Measurements from ENCODE around the gene TMTC2.

The TMTC2 gene

DNA sequence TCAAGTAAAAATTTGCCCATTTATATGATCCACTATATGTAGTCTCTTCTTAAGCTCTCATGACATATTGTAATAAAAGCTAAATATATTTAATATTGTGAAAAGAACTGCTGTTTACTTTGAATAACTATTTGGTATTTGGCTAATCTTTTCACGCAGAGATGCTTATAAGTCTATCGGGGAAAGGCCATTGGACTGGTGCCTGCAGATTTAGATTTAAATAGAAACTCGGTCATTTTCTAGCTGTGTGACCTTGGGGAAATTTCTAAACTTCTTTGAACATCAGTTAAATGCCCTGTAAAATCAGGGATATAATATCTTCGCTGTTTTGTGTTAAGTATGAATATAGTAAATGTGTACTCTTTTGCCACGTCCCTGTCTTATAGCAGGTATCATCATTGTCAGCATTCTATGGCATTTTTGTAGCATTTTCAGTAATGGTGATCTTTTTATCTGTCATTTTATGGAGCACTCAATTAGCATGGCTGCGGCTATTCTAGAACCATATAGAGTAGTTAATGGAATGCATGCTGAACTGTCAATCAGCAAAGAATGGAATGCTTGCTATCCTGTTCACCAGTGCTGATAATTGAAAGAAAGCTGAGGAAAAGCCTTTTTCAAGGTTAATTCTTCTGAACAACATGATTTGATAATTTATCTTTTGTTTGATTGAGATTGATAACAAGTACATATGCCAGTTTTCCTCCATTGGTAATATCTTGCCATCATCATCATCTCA lies 181.2 kb downstream of the TMTC2 start:
- Histone ChIP-seq H3K9ac (ENCODE audit: insufficient read length, low read depth) (no peak overlapping the region), H3K4me3 (ENCODE audit: insufficient read length, low read depth) (no peak overlapping the region), H3K4me1 (ENCODE audit: insufficient read depth, insufficient read length) (no peaks in the 10 kb centered on the region), H3K27me3 (ENCODE audit: insufficient read depth, insufficient read length) (no peaks in the 10 kb centered on the region), H3K36me3 (ENCODE audit: insufficient read depth, insufficient read length, low read length) (no peaks in the 10 kb centered on the region), H3K9me3 (ENCODE audit: insufficient read depth, low read length) (no peaks in the 10 kb centered on the region)
- TF ChIP-seq ZNF274 (IDR thresholded peaks at IDR 0.05; ENCODE audit: low read depth, low read length) (no peak), YY1 (IDR thresholded peaks at IDR 0.05; ENCODE audit: insufficient read depth, insufficient read length) (no peak), SUZ12 (IDR thresholded peaks at IDR 0.05; ENCODE audit: extremely low read depth, insufficient read depth, insufficient read length) (no peak)
- DNase-seq (ENCODE audit: low read depth, low spot score), result no peak

- Histone ChIP-seq H3K4me1 (ENCODE audit: insufficient read depth, insufficient read length) (no peaks in the 10 kb centered on the region), H3K4me3 (ENCODE audit: insufficient read length, low read depth) (no peak overlapping the region), H3K9ac (ENCODE audit: insufficient read length, low read depth) (no peak overlapping the region), H3K27me3 (ENCODE audit: insufficient read depth, insufficient read length) (no peaks in the 10 kb centered on the region), H3K36me3 (ENCODE audit: insufficient read depth, insufficient read length, low read length) (no peaks in the 10 kb centered on the region), H3K9me3 (ENCODE audit: insufficient read depth, low read length) (no peaks in the 10 kb centered on the region)
- no peak for DNase-seq (ENCODE audit: low read depth, low spot score)
- TF ChIP-seq SUZ12 (IDR thresholded peaks at IDR 0.05; ENCODE audit: extremely low read depth, insufficient read depth, insufficient read length), result no peak
Measured at GRCh38 chr12:82870771-82871377, 184.2 kb downstream of the TMTC2 start.

DNA sequence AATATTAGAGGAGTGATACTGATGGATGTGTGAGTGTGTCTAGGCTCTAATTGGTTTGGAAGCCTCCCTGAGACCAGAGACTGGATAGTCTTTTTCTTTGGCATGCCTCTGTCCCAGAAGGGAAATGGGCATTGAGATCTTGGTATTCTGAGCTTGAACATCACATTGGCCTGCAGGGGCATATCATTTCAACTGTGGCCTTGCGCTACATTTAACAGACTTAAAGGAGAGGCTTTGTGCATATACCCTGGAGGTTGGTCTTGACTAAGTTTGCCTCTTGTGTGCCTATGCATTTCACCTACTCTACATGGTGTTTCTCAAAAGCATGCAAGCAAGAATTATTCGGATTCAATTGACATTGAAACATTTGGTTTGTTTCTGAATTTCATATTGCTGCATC lies 185.4 kb downstream of the TMTC2 start:
- no peak overlapping the region for H3K4me3 ChIP-seq (ENCODE audit: insufficient read length, low read depth)
- H3K9ac ChIP-seq (ENCODE audit: insufficient read length, low read depth), result no peak overlapping the region
- H3K9me3 ChIP-seq (ENCODE audit: insufficient read depth, low read length), result no peaks in the 10 kb centered on the region
- H3K4me1 ChIP-seq (ENCODE audit: insufficient read depth, insufficient read length), result no peaks in the 10 kb centered on the region
- no peak for DNase-seq (ENCODE audit: low read depth, low spot score)
- no peaks in the 10 kb centered on the region for H3K36me3 ChIP-seq (ENCODE audit: insufficient read depth, insufficient read length, low read length)
- H3K27me3 ChIP-seq (ENCODE audit: insufficient read depth, insufficient read length), result no peaks in the 10 kb centered on the region
- TF ChIP-seq SUZ12 (IDR thresholded peaks at IDR 0.05; ENCODE audit: extremely low read depth, insufficient read depth, insufficient read length) (no peak), ZNF274 (IDR thresholded peaks at IDR 0.05; ENCODE audit: low read depth, low read length) (no peak), YY1 (IDR thresholded peaks at IDR 0.05; ENCODE audit: insufficient read depth, insufficient read length) (no peak)

DNA sequence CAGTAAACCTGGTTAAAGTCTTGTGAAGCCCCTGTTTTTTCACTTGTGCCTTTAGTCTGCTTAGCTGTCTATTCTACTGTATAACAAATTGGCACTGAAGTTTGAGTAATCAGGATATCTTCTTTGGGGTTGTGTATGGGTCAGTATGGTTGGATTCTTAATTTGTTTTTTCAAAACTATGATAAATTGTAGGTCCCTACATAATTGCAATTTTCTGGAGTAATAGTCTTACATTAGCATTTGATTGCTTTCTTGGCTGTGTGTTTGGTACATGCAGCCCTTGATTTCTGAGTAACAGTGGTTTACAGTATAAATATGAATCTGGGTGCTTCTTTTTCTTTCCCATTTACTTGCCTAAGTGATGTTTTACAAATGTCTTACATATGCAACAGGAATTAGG lies 186.6 kb downstream of the TMTC2 start:
- no peak overlapping the region for H3K4me3 ChIP-seq (ENCODE audit: insufficient read length, low read depth)
- no peaks in the 10 kb centered on the region for H3K36me3 ChIP-seq (ENCODE audit: insufficient read depth, insufficient read length, low read length)
- H3K9me3 ChIP-seq (ENCODE audit: insufficient read depth, low read length), result no peaks in the 10 kb centered on the region
- no peaks in the 10 kb centered on the region for H3K27me3 ChIP-seq (ENCODE audit: insufficient read depth, insufficient read length)
- H3K4me1 ChIP-seq (ENCODE audit: insufficient read depth, insufficient read length), result no peaks in the 10 kb centered on the region
- DNase-seq (ENCODE audit: low read depth, low spot score), result no peak
- no peak for TF ChIP-seq YY1 (IDR thresholded peaks at IDR 0.05; ENCODE audit: insufficient read depth, insufficient read length)
- no peak for TF ChIP-seq SUZ12 (IDR thresholded peaks at IDR 0.05; ENCODE audit: extremely low read depth, insufficient read depth, insufficient read length)
- no peak for TF ChIP-seq ZNF274 (IDR thresholded peaks at IDR 0.05; ENCODE audit: low read depth, low read length)
- no peak overlapping the region for H3K9ac ChIP-seq (ENCODE audit: insufficient read length, low read depth)

GRCh38 chr12:82873951-82874350 lies 187.2 kb downstream of the TMTC2 start:
- no peaks in the 10 kb centered on the region for H3K9me3 ChIP-seq (ENCODE audit: insufficient read depth, low read length)
- TF ChIP-seq ZNF274 (IDR thresholded peaks at IDR 0.05; ENCODE audit: low read depth, low read length) (no peak), YY1 (IDR thresholded peaks at IDR 0.05; ENCODE audit: insufficient read depth, insufficient read length) (no peak), SUZ12 (IDR thresholded peaks at IDR 0.05; ENCODE audit: extremely low read depth, insufficient read depth, insufficient read length) (no peak)

GRCh38 chr12:82874945-82875344 lies 188.2 kb downstream of the TMTC2 start:
- H3K4me3 ChIP-seq (ENCODE audit: insufficient read length, low read depth), result no peak overlapping the region
- H3K36me3 ChIP-seq (ENCODE audit: insufficient read depth, insufficient read length, low read length), result no peaks in the 10 kb centered on the region
- DNase-seq (ENCODE audit: low read depth, low spot score), result no peak
- H3K4me1 ChIP-seq (ENCODE audit: insufficient read depth, insufficient read length), result no peaks in the 10 kb centered on the region
- no peaks in the 10 kb centered on the region for H3K27me3 ChIP-seq (ENCODE audit: insufficient read depth, insufficient read length)
- no peaks in the 10 kb centered on the region for H3K9me3 ChIP-seq (ENCODE audit: insufficient read depth, low read length)
- no peak overlapping the region for H3K9ac ChIP-seq (ENCODE audit: insufficient read length, low read depth)
- no peak for TF ChIP-seq SUZ12 (IDR thresholded peaks at IDR 0.05; ENCODE audit: extremely low read depth, insufficient read depth, insufficient read length)
- no peak for TF ChIP-seq YY1 (IDR thresholded peaks at IDR 0.05; ENCODE audit: insufficient read depth, insufficient read length)
- no peak for TF ChIP-seq ZNF274 (IDR thresholded peaks at IDR 0.05; ENCODE audit: low read depth, low read length)

More at GRCh38 chr12:82873951-82874350, 187.2 kb downstream of the TMTC2 start:
- no peaks in the 10 kb centered on the region for H3K36me3 ChIP-seq (ENCODE audit: insufficient read depth, insufficient read length, low read length)
- H3K4me3 ChIP-seq (ENCODE audit: insufficient read length, low read depth), result no peak overlapping the region
- no peaks in the 10 kb centered on the region for H3K4me1 ChIP-seq (ENCODE audit: insufficient read depth, insufficient read length)
- no peaks in the 10 kb centered on the region for H3K27me3 ChIP-seq (ENCODE audit: insufficient read depth, insufficient read length)
- DNase-seq (ENCODE audit: low read depth, low spot score), result no peak
- H3K9ac ChIP-seq (ENCODE audit: insufficient read length, low read depth), result no peak overlapping the region

GRCh38 chr12:82876075-82876474 lies 189.4 kb downstream of the TMTC2 start:
- no peak overlapping the region for H3K9ac ChIP-seq (ENCODE audit: insufficient read length, low read depth)
- H3K9me3 ChIP-seq (ENCODE audit: insufficient read depth, low read length), result no peaks in the 10 kb centered on the region
- no peaks in the 10 kb centered on the region for H3K27me3 ChIP-seq (ENCODE audit: insufficient read depth, insufficient read length)
- H3K4me1 ChIP-seq (ENCODE audit: insufficient read depth, insufficient read length), result no peaks in the 10 kb centered on the region
- no peak overlapping the region for H3K4me3 ChIP-seq (ENCODE audit: insufficient read length, low read depth)
- TF ChIP-seq YY1 (IDR thresholded peaks at IDR 0.05; ENCODE audit: insufficient read depth, insufficient read length) (no peak), SUZ12 (IDR thresholded peaks at IDR 0.05; ENCODE audit: extremely low read depth, insufficient read depth, insufficient read length) (no peak), ZNF274 (IDR thresholded peaks at IDR 0.05; ENCODE audit: low read depth, low read length) (no peak)
- no peaks in the 10 kb centered on the region for H3K36me3 ChIP-seq (ENCODE audit: insufficient read depth, insufficient read length, low read length)
- DNase-seq (ENCODE audit: low read depth, low spot score), result no peak
